IPS-18a (cell line): ENCODE results near the gene TBC1D22A.

Source experiments
- H3K27ac ChIP-seq: one replicate; pipeline ENCODE4 v1.5.1; 2013; ENCODE audit warnings: low read length
- H3K27me3 ChIP-seq: one replicate; pipeline ENCODE4 v1.6.1; 2013; ENCODE audit warnings: mild to moderate bottlenecking, low read length; ENCODE audit not compliant: control insufficient read depth, insufficient read depth
- H3K36me3 ChIP-seq: one replicate; pipeline ENCODE4 v1.6.1; 2013; ENCODE audit warnings: low read depth, low read length; ENCODE audit not compliant: control insufficient read depth
- H3K4me1 ChIP-seq: one replicate; pipeline ENCODE4 v1.6.1; 2013; ENCODE audit warnings: low read depth, low read length; ENCODE audit not compliant: control insufficient read depth
- H3K4me3 ChIP-seq: one replicate; pipeline ENCODE4 v1.5.1; 2013; ENCODE audit warnings: low read length
- H3K9ac ChIP-seq: one replicate; pipeline ENCODE4 v1.6.1; 2013; ENCODE audit warnings: mild to moderate bottlenecking, low read length, moderate library complexity
- H3K9me3 ChIP-seq: one replicate; pipeline ENCODE4 v1.6.1; 2013; ENCODE audit warnings: low read depth, low read length; ENCODE audit not compliant: control insufficient read depth

TBC1D22A gene

DNA sequence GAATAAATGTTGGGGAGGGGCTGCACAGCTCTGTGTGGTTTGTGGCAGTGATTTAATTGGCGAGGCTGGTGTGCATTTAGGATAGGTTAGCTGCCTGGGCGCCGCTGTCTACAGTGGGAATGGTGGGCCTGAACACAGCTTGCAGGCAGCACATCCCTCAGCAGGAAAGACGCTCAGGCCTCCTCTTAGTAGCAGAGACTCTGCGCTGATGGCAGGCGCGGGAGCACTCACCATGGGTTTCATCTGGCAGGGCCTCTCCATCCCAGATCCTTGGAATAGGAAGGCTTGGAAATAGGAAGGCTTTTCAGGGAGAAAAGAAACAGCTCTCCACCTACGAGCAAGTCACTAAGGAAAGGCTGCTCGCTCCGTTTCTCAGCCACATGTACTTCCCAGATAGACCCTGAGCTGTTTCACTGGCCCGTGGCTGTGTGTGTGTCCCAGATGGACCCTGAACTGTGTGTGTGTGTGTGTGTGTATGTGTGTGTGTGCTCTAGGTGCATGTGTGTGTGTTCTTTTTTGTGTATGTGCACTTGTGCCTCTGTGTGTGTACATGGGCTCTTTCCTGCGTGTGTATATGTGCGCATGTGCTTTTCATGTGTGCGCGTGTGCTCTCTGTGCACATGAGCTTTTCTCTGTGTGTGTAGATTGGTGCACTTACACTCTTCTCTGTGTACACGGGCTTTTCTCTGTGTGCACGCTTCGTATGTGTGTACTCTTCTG, 144.0 kb downstream of the TBC1D22A start:
- H3K27me3 ChIP-seq = no peaks in the 10 kb centered on the region
- H3K4me1 ChIP-seq = peaks cover 14% of the 10 kb centered on the region
- H3K4me3 ChIP-seq = no peak overlapping the region
- H3K9ac ChIP-seq = no peak overlapping the region
- H3K36me3 ChIP-seq = no peaks in the 10 kb centered on the region
- no peaks in the 10 kb centered on the region for H3K9me3 ChIP-seq
- H3K27ac ChIP-seq = no peak overlapping the region

DNA sequence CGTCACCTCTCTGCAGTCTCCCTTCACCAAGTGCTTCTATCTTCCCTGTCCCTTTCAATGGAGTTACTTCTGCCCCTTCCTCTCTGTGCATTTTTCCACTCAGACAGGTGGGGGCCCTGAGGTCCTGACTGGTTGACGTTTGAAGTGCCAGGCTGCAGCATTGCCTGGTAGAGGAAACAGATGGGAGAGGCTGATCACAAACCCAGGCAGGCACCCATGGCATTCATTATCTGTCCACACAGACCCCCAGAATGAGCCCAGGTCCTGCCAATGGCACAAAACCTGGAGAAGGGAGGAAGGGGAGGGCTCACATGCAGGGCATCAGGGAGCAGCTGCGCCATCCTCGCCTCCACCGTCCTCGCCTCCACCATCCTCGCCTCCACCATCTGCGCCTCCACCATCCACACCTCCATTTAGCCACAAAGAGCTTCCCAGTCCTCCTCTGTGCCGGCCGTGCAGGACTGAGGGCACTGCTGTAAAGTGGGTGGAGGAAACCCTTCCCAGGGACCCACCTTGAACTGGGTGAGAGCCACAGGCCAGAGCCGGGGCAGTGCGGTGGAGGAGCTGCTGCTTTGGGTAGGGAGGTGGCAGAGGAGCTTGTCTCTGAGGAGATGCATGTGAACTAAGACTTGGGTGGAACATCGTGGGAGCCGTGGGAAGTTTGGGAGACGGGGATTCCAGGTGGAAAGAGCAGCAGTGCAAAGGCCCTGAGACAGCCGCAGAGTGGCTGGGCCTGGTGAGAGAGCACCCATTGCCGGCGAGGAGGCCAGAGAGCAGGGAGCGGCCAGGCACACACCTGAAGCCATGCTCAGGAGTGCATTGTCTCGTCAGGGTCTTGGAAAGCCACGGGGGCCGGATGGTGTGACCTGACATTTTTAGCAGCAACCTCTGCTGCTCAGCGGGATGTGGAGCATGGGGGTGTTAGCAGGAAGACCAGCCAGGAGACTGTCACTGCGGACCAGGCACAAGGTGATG, 145.1 kb downstream of the TBC1D22A start:
- no peaks in the 10 kb centered on the region for H3K9me3 ChIP-seq
- no peak overlapping the region for H3K4me3 ChIP-seq
- peaks cover 14% of the 10 kb centered on the region for H3K4me1 ChIP-seq
- no peak overlapping the region for H3K9ac ChIP-seq
- H3K27me3 ChIP-seq = no peaks in the 10 kb centered on the region
- no peak overlapping the region for H3K27ac ChIP-seq
- no peaks in the 10 kb centered on the region for H3K36me3 ChIP-seq

DNA sequence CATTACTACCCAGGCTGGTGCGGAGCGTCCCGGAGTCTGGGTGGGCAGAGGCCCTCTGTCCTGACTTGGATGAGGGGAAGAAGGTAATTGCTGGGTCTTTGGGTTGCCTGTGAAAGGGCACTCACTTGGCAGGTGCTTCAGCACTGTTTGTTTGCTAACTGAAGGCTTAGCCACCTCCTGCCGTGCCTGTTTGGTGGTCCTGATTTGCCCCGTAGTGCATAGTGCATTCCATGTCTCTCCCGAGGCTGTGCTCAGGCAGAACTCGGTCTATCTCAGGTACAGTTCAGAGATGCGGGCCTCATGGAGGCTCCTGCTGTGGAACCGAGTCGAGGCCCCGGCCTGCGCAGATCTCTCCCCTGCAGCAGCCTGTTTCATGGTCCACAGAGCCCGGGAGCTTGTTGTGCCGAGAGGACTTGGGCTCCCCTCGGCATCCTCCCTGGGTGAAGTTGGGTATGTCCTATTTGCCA, 146.2 kb downstream of the TBC1D22A start:
- Histone ChIP-seq H3K4me1 (peaks cover 11% of the 10 kb centered on the region), H3K4me3 (no peak overlapping the region), H3K9me3 (no peaks in the 10 kb centered on the region), H3K27me3 (no peaks in the 10 kb centered on the region), H3K9ac (no peak overlapping the region), H3K36me3 (peaks cover 6% of the 10 kb centered on the region), H3K27ac (no peak overlapping the region)

DNA sequence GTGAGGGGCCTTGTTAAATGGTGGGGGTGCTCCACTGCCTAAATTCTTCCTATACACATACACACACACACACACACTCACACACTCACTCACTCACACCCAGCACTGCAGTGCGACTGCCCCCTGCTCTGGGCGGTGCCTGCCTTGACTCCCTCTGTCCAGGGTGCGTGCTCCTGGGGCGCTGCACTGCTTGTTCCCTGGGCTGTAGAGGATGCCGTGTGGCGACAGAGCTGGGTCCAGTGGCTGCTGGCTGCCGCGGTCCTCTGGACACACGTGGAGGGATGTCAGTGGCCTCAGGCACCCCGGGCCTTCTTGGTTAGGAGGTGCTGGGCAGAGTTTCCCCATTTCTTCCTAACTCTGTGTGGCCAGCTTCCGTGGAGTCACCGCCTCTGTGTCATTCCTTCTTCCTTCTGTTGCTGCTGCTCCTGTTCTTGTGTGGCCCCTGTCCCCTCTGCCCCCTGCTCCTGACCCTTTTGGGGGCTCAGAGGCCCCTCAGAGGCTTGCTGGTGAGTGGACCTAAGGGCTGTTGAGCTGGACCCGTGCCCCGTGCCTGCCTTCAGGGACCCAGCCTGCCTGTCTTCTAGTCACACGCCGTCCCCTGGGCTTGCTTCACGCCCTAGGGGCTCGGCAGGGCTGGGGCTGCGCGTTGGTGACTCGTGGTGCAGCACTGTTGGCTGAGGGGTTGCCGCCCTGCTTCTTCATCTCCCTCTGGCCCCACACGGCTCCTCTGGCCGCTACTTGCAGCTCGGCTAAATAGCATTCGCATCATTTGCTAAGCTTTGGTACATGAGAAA, 147.0 kb downstream of the TBC1D22A start:
- H3K9me3 ChIP-seq = no peaks in the 10 kb centered on the region
- H3K4me1 ChIP-seq = peaks cover 11% of the 10 kb centered on the region
- H3K9ac ChIP-seq = no peak overlapping the region
- H3K27me3 ChIP-seq = no peaks in the 10 kb centered on the region
- no peak overlapping the region for H3K27ac ChIP-seq
- peaks cover 9% of the 10 kb centered on the region for H3K36me3 ChIP-seq
- no peak overlapping the region for H3K4me3 ChIP-seq

DNA sequence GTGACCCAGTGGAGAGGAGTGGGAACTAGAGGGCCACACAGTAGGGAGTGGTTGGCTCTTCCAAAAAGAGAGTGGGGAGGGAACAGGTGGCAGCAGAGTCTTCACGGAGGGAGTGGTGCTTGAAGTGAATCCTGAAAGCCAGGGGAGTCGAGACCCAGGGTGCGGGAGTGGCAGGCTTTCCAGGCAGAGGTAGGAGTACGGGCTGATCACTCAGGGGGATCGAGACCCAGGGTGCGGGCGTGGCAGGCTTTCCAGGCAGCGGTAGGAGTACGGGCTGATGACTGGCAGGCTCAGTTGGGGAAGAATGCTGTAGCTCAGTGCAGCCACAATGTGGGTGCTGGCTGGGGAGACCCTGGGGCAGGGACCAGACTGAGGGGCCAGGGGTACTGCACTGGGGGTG, 148.2 kb downstream of the TBC1D22A start:
- Histone ChIP-seq H3K9ac (no peak overlapping the region), H3K27ac (no peak overlapping the region), H3K27me3 (no peaks in the 10 kb centered on the region), H3K36me3 (peaks cover 9% of the 10 kb centered on the region), H3K9me3 (no peaks in the 10 kb centered on the region), H3K4me3 (no peak overlapping the region), H3K4me1 (peaks cover 11% of the 10 kb centered on the region)

DNA sequence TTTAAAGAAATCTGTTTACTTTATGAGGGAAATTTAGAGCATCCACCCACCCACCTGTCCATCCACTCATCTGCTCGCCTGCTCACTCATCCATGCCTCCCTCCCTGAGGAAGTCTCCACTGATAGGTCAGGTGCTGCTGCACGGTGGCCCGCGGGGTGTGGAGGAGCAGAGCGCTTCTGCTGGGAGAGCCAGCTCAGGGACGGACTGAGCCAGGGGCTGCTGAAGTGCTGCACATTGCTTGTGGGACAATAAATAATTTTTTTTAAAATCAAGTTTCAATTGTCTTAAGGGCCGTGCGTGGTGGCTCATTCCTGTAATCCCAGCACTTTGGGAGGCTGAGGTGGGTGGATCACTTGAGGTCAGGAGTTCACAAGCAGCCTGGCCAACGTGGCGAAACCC, 148.9 kb downstream of the TBC1D22A start:
- Histone ChIP-seq H3K4me3 (no peak overlapping the region), H3K36me3 (peaks cover 9% of the 10 kb centered on the region), H3K27me3 (no peaks in the 10 kb centered on the region), H3K27ac (no peak overlapping the region), H3K9ac (no peak overlapping the region), H3K4me1 (peaks cover 11% of the 10 kb centered on the region), H3K9me3 (no peaks in the 10 kb centered on the region)

DNA sequence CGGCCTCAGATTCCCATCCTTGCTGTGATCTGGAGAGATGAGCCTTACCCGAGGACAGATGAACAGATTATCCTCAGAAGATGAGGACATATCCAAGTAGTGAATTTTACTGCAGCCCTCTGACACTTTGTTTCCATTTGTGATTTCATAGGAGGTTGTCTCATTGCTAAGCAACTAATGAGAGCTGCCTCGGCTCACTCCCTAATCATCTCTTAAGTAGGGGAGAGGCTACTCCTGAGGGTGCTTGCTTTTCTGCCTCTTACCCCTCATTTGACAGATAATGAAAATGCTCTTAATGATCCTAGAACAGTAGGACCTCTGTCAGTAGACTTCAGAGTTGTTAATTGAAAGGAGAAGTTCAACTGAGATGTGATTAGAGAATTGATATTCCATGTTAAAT, 150.9 kb downstream of the TBC1D22A start:
- Histone ChIP-seq H3K27ac (no peak overlapping the region), H3K9me3 (no peaks in the 10 kb centered on the region), H3K9ac (no peak overlapping the region), H3K4me1 (peaks cover 6% of the 10 kb centered on the region), H3K27me3 (no peaks in the 10 kb centered on the region), H3K4me3 (no peak overlapping the region), H3K36me3 (peaks cover 9% of the 10 kb centered on the region)

DNA sequence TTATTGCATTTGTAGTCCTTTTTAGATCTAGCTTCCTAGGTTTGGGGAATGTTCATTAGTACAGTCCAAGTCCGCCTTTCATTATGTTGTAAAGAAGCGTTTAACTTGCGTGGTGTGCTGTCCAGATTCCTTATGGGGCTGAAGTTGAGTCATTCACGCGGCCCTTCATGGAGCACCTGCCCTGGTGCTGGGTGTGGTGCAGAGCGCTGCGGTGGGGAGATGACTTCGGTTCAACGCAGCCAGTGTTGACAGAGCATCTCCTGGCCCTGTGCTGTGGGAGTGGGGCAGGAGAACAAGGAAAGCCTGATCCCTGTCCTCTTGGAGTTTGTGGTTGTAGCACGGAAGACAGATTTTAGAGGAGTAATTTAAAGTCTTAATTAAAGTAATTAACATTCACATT, 152.0 kb downstream of the TBC1D22A start:
- H3K4me1 ChIP-seq = no peaks in the 10 kb centered on the region
- peaks cover 9% of the 10 kb centered on the region for H3K36me3 ChIP-seq

DNA sequence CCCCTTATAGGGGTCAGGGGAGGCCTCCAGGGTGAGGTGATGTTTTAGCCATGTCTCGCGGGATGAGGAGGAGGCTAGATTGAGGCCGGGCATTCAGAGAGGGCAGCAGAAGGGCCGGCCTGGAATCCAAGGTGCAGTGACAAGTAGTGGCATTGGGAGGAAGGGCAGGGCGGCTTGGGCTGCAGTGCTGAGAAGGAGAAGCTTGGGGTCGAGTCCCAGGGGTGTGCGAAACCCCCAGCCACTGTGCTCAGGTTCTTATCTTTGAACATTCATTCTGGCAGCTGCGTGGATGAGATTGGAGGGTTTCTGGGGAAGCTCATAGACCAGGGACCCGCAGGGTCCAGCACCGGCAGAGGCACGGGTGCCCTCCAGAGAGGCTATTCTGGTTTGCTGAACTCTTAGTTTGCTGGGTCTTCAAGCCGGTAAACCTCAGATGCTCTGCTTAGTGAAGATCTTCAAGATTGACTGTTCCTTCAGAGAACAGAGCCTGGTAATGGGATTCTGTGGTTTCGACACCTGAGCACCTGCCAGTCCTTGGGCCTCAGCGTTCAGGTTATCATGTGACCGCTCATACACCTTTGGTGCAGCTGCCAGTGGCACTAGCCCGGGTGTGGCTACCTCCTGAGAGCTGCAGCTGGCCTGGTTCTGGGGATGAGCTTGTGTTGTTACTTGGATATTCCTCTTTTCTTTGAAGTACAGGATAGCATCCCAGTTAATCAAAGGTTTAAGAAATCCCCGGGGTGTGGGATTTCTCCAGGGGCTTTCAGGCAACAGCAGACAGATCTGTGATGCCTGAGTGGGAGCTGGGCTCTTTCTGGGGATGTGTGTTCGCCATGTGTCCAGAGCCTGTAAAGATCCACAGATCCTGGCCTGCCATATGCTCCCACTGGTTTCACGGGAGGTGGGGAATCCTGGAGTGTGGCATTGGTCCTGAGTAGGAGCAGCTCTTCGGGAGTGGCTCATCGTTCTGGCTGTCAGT, 152.8 kb downstream of the TBC1D22A start:
- H3K27ac ChIP-seq = no peak overlapping the region
- H3K4me3 ChIP-seq = no peak overlapping the region
- H3K27me3 ChIP-seq = no peaks in the 10 kb centered on the region
- no peaks in the 10 kb centered on the region for H3K4me1 ChIP-seq
- no peaks in the 10 kb centered on the region for H3K9me3 ChIP-seq
- peaks cover 9% of the 10 kb centered on the region for H3K36me3 ChIP-seq
- no peak overlapping the region for H3K9ac ChIP-seq

More for the DNA sequence above, 152.0 kb downstream of the TBC1D22A start:
- Histone ChIP-seq H3K9ac (no peak overlapping the region), H3K4me3 (no peak overlapping the region), H3K27ac (no peak overlapping the region), H3K27me3 (no peaks in the 10 kb centered on the region), H3K9me3 (no peaks in the 10 kb centered on the region)

DNA sequence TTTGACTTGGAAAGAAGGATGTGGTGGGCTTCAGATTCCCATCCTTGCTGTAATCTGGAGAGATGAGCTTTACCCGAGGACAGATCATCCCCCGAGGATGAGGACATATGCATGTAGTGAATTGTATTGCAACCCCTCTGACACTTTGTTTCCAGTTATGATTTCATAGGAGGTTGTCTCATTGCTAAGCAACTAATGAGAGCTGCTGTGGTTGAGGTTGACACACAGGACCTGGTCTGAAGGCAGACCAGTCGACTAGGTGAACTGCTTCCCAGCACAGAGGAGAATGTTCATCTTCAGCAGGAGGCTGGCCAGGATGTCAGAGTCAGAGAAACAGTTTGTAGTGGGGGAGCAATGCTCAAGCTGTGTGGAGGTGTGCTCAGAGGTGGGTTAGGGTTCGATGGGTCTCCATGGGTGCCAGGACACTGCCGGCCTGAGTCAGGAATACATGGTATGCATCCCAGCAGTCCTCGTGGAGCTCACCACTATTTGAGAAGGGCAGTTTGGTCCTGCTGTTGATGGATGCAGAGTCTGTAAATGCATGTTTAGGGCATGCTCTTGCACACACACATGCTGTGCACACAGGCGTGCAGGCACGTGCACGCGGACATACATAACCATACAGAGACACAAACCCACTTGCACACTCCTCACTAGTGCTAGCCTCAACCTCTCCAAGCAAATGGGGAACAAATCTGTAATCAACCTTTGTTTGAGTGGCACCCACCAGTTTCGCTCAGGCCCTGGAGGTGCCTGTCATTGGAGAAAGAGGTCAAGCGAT, 153.7 kb downstream of the TBC1D22A start:
- no peak overlapping the region for H3K27ac ChIP-seq
- no peaks in the 10 kb centered on the region for H3K4me1 ChIP-seq
- no peaks in the 10 kb centered on the region for H3K27me3 ChIP-seq
- H3K9ac ChIP-seq = no peak overlapping the region
- peaks cover 9% of the 10 kb centered on the region for H3K36me3 ChIP-seq
- H3K9me3 ChIP-seq = no peaks in the 10 kb centered on the region
- no peak overlapping the region for H3K4me3 ChIP-seq
